Smooth muscle cell of the brain vasculature (primary cell): ENCODE results near the gene GRK3.
"Not testable (repeated sequence)": the region's sequence is repeated elsewhere in the genome, so short reads cannot be mapped to it uniquely, and the experiment has no call there.

ENCODE experiments used
- DNase-seq: peaks from one replicate; pipeline ENCODE4 v3.0.0-alpha.2; 2012; ENCODE audit warnings: low read depth, low spot score

Gene GRK3

GRCh38 chr22:25551396-25551795 lies 13.1 kb upstream of the GRK3 start:
- no peak for DNase-seq

DNA sequence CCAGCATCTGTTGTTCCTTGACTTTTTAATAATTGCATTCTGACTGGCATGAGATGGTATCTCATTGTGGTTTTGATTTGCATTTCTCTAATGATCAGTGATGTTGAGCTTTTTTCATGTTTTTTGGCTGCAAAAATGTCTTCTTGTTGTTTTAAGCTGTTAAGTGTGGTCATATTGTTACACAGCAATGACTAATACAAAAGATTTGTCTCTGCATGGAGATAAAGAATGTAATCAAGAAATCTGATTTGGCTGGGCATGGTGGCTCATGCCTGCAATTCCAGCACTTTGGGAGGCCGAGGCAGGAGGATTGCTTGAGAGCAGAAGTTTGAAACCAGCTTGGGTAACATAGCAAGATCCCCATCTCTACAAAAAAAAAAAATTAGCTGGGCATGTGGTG lies 12.1 kb upstream of the GRK3 start:
- not testable (repeated sequence) for DNase-seq

- DNase-seq, result no peak
These were observed 11.3 kb upstream of the GRK3 start for GRCh38 chr22:25553131-25553530.

GRCh38 chr22:25554238-25554671 lies 10.2 kb upstream of the GRK3 start:
- DNase-seq, result no peak

DNA sequence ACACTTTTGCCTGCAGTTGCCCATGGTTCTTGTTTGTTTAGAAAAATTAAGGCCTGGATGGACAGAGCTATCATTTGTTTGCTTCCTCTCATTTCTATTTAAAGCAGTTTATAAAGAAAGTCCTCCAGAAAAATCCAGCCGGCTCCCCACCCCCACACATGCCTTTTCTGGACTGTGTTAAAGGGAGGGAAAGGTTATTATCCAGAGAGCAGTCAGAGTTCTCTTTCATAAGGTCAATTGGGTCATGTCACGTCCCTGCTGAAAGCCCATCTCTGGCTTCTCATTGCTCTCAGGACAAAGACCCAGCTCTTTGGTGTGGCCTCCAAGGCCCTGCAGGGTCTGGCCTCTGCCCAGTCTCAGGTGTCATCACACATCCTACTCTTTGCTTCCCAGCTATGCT lies 9.8 kb upstream of the GRK3 start:
- DNase-seq, result no peak

- DNase-seq, result no peak
These were observed 8.9 kb upstream of the GRK3 start for GRCh38 chr22:25555586-25555985.

- DNase-seq, result no peak
These were observed 7.3 kb upstream of the GRK3 start for GRCh38 chr22:25557218-25557617.

- DNase-seq, result no peak
These were observed 6.1 kb upstream of the GRK3 start for GRCh38 chr22:25558341-25558740.

- not testable (repeated sequence) for DNase-seq
These were observed 4.6 kb upstream of the GRK3 start for GRCh38 chr22:25559910-25560309.

DNA sequence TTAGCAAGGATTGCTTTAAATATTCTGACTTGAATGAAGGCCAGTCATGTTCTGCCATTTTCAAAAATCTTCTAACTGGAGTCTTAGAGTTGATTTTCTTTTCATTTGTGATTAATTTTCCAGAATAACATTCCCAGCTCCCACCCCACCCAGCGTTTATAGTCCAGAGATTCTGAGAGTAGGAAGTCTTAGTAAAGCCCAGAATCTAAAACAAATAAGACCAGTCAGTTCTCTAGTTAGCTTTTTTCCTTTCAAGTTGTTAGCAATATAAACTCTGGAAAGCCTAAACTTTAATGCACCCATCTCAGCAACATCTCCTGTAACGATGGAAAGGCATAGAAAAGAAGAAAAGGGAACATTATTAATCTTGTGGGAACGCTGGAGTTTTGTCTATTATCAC lies 3.3 kb upstream of the GRK3 start:
- DNase-seq, result not testable (repeated sequence)

DNA sequence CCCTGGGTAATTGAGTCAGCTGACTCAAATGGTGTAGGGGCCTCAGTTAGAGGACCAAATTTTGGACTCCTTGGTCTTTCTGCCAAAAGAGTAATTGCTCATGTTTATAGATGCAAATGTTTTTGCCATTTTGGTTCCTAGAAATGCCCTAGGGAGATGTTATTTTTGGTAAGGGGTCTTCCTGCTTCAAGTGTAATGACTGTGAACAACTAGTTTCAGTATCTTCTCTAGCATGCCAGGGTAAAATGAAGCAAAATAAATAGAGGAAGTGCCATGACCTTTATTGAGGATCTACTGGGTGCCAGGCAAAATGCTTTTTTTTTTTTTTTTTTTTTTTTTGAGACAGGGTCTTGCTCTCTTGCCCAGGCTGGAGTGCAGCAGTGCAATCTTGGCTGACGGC lies 2.5 kb upstream of the GRK3 start:
- DNase-seq, result not testable (repeated sequence)

DNA sequence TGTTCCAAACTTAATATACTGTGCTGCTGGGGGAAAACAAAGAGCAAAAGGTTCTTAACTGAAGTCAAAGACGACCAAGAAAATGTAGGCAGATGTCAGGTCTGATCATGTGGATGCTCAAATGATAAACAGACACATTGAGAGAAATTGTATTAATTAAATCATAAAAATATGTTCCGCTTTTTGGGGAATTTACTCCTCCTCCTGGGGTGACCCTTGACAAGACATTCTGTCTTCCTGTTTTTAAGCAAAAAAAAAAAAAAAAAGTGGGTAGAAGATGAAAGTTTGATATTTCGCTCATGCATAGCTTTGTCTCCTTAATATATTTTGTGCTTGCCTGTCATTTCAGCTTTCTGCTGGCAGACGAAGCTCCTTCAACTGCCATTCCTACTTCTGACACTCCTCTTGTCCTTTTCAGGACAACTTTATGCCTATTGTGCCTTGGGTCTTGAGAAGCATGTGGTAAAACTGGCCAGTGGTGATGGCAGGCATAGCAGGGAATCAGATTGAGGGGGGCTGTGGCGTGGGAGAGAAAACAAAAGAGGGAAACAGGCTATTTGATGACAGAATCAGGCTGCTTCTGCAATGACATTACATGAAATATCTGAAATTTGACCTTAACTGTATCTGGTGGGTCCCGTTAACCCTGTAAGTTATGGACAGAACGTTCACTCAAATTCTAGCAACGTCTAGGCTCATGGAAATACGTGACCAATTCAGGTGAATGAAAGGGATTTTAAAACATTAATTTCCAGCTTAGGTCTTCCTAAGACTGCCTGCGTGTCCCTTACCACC lies 1.3 kb upstream of the GRK3 start:
- DNase-seq, result not testable (repeated sequence)

DNA sequence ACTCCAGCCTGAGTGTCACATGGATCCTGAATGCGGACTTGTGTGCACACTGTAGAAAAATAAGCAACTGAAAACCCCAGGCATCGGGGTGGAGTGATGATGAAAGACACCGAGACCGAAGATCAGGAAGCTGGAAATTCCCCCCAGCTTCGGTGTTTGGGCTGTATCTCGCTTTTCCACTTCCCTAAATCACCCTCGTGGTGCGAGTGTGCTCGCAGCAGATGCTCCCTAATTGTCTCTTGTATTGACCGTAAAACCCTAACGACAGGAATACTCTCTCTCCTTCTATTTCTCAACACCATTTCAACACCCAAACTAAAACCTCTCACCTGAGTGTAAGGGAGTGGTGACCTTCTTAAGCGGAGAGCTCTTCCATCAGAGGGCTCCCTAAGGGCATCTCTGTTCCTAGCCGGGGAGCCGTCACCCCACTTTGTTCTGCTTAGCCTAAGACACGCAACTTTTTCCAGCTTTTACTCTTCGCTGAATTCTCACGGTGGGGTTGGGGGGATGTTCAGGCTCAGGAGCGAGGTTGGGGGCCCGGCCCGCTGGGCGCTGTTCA lies 635 bp upstream of the GRK3 start:
- no peak for DNase-seq

GRCh38 chr22:25564979-25565677 lies 653 bp downstream of the GRK3 start:
- no peak for DNase-seq

DNA sequence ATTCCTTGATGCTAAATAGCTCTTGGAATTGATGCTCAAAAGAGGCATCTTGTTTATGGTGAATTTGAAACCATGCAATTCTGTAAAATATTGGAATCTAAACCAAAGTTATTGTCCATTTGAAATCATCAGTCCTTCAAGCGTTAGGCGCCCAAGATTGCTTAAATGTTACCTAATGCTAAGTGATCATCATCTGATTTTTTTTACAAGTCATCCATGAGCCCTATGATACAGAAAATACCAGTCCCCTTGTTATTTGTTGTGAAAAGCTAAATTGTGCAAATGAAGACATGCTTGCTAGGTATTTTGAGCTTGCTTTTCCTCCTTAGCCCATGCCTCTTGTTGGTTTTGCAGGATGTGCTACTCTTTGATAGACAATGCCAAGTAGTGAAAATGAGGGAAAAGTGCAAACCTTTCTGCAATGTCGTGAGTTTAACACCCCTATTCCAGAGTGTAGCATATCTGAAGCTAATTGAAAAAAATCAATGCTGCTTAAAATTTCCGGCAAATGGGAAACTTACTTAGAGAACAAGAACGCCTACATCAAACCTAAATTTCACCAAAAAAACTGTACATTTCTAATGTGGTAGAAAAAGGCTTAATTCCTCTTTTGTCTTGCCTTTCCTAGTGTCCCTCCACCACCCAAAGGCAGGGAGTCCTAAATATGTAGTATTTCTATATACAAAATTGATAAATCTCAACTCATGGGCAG lies 1.9 kb downstream of the GRK3 start:
- no peak for DNase-seq

- no peak for DNase-seq
These were observed 2.4 kb downstream of the GRK3 start for GRCh38 chr22:25566898-25567235.

GRCh38 chr22:25567251-25567675 lies 2.8 kb downstream of the GRK3 start:
- no peak for DNase-seq

- not testable (repeated sequence) for DNase-seq
These were observed 3.6 kb downstream of the GRK3 start for GRCh38 chr22:25568066-25568465.

GRCh38 chr22:25569361-25569760 lies 4.9 kb downstream of the GRK3 start:
- DNase-seq, result no peak

DNA sequence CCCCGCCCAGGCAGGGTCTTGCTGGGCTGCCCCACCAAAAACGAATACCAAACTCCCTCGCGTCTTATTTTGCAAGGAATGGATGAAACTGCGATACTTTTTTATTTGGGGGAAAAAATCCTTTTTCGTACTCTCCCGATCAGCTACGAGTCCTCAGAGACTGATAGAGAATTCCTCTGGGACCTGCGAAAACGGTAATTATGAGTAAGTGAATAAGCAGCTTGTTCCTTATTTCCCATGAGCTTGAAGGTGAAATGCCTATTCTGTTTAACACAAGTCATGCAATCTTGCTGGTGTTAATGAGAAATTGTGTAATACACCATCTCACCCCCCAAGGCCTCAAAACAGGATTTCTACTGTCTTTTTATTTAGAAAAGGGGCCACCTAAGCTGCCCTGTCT lies 5.5 kb downstream of the GRK3 start:
- DNase-seq, result no peak

GRCh38 chr22:25570486-25570885 lies 6.0 kb downstream of the GRK3 start:
- no peak for DNase-seq
